Measurements from ENCODE around the gene ATP6V1B1.

DNA sequence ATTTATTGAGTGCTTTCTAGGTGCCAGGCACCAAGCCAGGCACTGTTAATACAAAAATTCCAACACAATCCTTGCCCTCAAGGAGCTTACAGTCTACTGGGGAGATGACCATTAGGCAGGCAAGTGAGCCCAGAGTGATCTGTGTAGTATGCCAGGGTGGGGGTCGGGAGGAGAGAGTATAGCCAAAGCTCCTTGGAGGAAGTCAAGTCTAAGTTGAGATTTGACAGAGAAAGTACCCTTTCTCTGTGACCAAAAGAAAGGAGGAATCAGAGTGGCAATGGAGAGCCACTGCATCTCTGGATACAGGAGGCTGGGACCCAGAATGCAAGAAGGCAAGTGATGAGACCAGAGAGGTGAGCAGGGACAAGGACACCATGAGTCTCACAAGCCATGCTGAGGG lies 50.3 kb downstream of the ATP6V1B1 start:
- TF ChIP-seq POLR2A (IDR thresholded peaks at IDR 0.05; ENCODE audit: low read depth, low read length) (no peak), TAF1 (IDR thresholded peaks at IDR 0.05; ENCODE audit: borderline replicate concordance, low read depth, low read length) (no peak)

Data from GM12892 (cell line).